Activated CD4-positive, alpha-beta T cell treated with anti-CD3 and anti-CD28 coated beads for 48 hours (primary cell): ENCODE results near the gene SFXN2.
A peak's percentile ranks its signal among the peaks of the same experiment; 100 is the strongest.
"Not testable (repeated sequence)": the region's sequence is repeated elsewhere in the genome, so short reads cannot be mapped to it uniquely, and the experiment has no call there.

Experiments used
- DNase-seq: peaks from one replicate; pipeline ENCODE4 v3.0.0-alpha.2; 2020

SFXN2 gene, protein sequence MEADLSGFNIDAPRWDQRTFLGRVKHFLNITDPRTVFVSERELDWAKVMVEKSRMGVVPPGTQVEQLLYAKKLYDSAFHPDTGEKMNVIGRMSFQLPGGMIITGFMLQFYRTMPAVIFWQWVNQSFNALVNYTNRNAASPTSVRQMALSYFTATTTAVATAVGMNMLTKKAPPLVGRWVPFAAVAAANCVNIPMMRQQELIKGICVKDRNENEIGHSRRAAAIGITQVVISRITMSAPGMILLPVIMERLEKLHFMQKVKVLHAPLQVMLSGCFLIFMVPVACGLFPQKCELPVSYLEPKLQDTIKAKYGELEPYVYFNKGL

GRCh38 chr10:102714621-102715455 is at the start of gene SFXN2:
Gene SFXN2 (plus strand): TSS chr10:102714636. CDS start chr10:102726637, 12,001 bp downstream.
- peak; percentile 69 for DNase-seq

DNA sequence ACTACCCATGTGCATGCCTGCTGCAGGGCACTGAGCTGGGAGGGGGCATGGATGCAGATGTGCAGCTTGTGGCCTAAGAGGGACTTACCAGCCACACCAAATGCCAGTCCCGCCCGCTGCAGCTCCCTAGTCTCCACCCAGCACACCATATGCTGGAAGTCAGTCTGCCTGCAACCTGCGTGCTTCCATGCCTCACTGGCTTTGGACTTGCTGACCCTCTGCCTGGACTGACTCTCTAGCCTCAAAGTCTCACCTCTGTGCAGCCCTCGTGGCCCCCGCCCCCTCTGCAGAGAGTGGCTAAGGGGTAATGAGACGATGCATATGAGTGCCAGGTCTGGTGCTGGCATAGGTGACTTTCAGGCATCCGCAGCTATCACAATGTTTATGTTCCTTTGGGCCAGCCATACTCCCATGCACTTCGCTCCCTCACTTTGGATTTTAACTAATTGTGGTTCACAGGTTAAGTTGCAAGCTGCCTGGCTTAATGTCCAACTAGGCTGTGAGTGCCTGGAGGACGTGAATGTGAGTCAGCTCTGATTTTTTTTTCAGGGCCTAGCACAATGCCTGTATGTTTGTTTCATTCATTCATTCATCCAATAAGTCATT is 48.4 kb upstream of the SFXN2 start:
- no peak for DNase-seq

DNA sequence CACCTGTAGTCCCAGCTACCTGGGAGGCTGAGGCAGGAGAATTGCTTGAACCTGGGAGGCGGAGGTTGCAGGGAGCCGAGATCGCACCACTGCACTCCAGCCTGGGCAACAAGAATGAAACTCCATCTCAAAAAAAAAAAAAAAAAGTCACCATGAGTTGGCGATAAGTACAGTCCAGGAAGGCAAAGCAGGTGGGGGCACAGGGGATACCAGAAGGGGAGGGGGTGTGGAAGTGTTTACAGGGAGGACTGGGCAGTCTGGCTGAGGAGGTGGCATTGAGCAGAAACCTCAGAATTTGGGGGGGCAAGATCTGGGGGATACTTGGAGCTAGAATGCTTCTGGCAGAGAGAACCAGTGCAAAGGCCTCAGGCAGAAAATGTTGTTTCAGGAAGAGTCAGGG is 47.0 kb upstream of the SFXN2 start:
- DNase-seq, result not testable (repeated sequence)

DNA sequence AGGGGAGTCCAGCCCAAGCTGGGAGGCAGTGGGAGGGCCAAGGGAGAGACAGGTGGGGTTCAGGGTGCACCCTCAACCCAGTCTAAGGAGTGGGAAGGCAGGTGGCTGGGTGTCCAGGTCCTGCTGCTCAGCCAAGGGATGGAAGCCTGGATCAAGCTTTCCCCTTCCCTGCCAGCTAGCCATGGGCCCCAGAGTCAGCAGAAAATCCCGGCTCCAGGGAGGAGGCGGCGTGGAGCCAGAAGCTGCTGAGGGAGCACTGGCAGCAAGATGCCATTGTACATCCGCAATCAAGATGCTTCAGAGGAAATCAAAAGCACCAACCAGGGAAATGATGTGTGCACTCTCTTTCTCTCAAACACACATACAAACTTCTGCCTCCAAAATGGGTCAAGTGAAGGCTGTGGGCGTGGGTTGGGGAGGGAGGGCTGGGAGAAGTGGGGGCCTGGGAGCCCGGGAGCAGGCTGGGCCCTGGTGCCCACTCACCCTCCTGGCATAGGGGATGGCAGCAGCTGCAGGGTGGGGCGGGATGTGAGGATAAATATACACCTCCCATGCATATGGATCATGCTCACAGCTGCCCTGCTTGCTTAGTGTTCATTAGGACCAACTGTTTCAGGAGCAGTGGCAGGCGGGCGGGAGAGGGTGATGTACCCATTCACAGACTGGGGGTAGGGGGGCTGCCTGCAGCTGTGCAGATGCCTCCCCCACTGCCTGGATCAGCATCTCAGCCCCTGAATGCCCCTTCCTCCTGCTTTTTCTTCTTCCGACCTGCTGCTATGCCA is 45.9 kb upstream of the SFXN2 start:
- no peak for DNase-seq

- no peak for DNase-seq
These were observed 45.0 kb upstream of the SFXN2 start for GRCh38 chr10:102669206-102670064.

DNA sequence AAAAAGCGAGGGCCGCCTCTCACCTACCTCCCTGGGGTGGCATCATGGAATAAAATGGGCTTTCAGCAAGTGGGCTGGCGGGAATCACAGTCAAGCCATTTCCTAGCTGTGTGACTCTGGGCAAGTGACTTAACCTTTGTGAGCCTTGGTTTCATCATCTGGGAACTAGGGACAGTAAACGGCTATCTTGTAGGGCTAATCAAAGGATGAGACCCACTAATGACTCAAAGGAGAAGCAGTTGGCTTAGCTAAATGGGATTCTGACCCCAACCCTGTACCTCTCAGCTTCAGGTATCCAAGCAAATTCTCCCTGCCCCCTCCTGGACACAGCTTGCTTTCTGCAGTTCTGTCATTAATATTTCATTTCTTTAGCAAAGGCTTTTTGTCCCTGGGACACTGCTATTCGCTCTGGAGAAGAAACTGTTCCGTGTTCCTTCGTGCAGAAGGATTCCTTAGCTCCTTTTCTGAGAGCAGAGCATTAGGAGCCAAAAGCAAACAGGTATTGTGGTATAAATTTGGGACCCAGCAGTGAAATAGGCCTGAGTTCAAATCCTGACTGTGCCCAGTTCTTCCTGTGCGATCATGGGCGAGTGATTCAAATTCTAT is 44.3 kb upstream of the SFXN2 start:
- DNase-seq, result no peak

DNA sequence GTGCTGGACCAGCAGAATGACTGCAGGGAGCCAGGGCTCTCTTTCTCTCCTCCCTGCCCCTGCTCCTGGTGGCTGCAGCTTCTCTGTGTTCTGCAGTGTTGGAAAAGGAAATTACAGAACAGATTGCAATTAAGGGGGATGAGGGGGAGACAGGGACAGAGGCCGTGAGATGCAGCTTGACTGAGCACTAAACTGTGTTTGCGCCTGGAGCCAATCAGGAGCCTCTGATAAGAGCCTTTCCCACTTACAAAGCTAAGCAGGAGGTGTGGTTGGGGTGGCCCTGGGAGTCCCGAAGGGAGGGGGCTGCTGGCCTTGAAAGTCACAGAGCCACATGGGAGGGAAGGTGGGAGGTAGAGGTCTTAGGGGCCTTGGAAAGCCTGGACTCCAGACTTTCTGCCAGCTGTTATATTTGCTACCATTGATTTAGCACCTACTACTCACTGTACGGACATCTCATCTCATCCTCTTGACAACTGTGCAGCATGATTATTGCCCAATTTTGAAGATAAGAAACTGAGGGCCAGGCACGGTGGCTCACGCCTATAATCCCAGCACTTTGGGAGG is 43.5 kb upstream of the SFXN2 start:
- no peak for DNase-seq

DNA sequence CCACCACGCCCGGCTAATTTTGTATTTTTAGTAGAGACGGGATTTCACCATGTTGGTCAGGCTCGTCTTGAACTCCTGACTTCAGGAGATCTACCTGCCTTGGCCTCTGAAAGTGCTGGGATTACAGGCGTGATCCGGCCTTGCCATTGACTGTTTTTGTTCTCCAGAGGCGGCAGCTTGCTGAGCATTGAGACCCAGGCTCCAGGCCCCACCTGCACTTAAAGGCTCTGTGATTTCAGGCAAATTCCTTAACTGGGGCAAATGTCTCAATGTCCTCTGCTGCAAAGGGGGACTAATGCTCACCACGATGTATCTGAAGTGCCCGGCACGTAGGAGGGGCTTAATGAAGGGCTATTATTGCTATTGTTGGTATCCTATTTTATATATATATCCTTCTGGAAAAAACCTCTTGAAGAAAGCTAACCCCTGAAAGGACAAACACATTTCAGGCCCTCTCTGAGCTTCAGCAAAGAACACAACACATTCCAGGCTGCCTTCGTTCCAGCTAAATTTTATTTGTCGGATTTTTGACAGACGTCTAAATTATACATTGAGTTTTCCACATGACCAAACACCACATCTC is 41.1 kb upstream of the SFXN2 start:
- DNase-seq, result no peak

DNA sequence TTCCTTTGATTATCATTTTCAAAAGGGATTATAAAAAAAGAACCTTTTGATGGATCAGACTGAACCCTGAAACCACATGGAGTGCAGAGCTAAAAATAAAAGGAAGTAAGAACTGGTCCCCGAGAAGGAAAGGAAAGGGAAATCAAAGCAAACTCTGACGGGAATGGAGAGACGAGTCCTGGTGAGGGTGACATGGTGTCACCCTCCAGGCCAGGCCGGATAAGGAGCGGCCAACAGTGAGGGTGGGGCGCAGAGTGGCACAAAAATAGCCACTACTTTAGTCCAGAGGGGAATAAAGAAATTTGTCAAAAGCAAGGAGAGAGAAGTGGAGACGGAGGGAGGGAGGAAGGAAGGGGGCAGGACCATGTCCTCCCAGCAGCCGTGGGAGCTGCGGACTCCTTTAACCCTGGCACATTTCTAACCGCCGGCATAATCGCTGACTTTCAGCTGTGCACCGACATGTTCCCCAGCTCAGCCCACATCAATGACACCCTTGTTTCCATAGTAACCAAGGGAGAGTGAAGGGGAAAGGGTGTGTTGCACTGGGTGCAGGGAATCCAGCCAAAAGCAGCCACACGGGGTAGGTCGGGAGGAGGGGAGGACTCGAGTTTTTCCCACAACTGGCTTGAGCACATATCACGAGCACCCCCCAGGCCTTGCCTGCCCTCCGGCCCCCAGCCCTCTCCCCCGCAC is 40.5 kb upstream of the SFXN2 start:
- DNase-seq, result peak; percentile 77

DNA sequence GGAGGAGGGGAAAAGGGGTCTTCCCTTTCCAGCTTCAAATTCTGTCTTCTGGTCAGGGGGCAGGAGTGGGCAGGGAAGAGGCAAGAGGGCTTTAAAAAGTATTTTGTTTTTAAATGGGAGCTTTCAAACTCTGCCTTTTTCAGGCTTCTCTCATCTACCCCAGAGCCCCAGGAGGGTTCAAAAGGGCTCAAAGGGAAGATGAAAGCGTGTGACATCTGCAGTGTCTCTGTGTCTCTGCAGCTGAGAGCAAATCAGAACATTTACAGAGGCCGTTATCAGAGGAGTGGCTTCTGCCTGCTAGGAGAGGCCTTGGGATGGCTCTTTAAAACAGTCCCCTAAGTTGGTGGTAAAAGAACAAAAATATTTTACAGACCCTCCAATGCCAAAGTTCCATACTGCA is 39.9 kb upstream of the SFXN2 start:
- no peak for DNase-seq

DNA sequence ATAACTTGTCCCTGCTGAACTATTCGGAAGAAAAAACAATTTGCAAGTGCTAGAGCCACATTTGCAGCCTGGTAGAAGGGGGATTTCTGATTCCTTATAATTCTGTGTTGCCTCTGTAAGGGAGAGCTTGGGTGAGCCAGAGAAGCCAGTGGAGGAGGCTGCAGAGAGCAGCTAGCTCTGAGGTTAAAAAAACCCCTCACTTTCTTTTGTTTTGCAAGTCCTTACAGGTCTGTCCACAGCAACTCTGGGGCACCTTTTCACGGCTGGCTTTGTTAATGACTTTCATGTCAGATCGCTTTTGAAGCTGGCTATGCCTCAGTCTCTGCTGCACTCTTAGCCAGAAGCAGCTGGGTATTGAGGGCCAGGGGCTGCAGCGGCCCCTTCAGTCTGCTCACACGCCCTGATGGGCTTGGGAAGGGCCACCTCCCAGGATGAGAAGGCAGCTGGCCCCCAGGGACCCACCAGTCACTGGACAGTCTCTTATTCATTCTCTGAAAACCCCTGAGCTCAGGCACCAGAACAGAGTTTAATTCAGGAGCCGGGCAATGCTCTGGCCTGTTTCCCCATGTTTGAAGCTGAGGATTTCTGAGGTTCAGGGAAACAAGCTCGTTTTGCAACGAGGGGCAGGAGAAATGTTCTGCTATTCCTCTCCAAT is 39.3 kb upstream of the SFXN2 start:
- no peak for DNase-seq

DNA sequence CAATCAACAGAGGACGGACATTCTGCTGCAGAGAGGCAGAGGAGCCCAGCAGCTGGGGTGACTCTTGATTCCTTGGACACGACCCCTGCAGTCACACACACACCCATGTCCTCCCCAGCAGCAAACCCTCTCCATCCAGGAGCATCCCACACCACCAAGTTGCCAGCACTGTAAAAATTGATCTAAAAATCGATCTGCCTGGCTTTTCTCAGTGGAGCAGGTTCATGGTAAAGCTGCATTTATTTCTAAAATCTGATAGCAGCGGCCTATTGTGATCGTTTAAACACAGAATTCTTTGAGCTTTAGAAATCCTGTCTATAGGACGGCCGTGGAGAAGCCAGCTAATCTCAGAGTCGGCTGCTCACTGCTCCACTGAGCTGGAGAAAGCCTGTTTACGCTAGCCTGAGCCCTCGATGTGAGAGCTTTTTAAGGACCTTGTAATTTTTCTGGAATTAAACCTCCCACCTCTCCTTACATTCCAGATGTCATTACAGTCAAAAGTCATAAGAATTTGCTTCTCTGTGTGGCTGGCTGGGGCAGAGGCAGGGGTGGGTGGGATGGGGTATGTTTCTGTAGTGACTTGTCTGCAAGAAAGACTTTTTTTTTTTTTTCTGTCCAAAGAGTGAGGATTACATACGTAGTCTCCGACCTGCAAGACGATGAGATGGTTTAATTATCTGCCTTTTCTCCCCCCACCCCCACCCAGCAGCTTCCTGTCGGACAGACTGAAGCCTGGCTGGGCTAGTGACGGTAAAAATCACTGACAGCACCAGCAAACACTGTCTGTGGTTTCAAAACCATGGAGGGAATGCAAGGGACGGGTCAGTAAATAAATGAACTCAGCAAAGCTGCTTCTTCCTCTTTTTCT is 38.5 kb upstream of the SFXN2 start:
- DNase-seq, result no peak

DNA sequence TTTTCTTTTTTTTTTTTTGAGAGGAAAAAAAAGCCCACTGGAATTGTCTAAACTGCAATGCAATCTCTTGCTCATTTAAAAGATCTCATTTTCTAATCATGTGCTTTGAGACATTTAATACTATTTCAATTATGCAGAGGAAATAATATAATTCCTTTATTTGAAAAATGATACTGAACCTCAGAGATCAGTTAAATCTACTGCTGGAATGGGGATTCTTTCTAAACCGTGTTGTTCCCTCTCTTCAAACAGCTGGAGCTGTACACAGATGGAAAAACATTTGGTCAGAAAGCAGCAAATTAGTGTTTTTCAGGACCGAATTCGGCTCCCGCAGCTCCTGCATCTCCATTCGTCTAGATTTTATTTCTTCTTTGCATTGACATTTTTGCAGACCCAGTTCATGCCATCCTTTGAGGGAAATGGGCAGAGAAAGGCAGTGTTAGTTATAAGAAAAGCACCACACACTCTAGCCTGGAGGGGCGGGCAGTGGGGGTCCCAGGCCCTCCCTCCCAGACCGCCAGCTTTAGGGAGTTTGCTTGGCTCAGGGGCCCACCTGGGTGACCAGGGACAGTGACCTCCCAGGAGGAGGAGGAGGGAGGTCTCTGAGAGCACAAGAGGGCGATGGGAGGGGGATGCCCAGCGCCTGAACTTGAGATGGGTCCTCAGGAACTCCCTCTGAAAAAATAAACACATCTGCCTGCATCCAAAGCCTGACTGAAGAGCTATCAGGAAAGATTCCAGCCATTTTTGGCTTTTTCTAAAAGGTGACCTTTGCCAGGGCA is 37.7 kb upstream of the SFXN2 start:
- DNase-seq, result no peak

GRCh38 chr10:102677331-102678067 is 36.9 kb upstream of the SFXN2 start:
- no peak for DNase-seq

DNA sequence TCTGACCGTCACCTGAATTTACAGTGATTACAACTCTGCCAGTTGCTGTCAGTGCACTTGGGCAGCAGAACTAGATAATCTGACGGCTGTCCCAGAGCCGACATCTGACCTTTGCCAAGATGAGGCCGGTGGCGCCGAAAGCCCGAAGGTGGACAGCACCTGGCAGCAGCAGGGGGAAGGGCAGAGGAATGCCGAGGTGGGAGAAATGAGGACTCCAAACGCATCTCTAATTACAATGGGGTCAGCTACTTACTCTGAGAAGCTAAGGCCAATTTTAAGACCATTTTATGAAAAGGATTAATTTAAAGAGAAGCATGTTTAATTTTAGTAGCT is 36.4 kb upstream of the SFXN2 start:
- DNase-seq, result no peak

GRCh38 chr10:102678842-102679289 is 35.6 kb upstream of the SFXN2 start:
- peak; percentile 33 for DNase-seq

DNA sequence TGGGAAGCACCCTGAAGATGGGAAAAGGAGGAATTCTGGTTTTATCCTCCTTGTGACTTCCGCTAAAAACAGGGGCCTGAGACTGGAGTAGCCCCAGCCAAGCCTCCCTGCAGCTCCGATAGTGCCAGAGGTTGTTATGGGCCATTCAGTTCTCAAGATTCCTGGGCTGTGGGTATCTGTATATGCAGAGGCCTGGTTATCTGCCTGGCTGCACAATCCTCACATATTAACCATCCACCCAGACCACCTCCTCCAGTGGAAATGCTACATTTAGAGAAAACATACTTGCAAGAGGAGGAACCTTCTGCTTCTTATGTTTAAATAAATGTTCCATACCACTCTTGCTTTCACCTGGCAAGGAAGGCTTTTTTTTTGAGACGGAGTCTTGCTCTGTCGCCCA is 34.8 kb upstream of the SFXN2 start:
- DNase-seq, result no peak
